T-helper 2 cell (primary cell): ENCODE data around the gene C6.
A peak's percentile ranks its signal among the peaks of the same experiment; 100 is the strongest.
"Not testable (repeated sequence)": the region's sequence is repeated elsewhere in the genome, so short reads cannot be mapped to it uniquely, and the experiment has no call there.

Experiments
- DNase-seq, 5 experiments: peaks; one replicate each; pipeline versions ENCODE4 v3.0.0 to v3.0.0-alpha.2; 2012 to 2022

The C6 gene

GRCh38 chr5:41199660-41200059, 13.7 kb downstream of the C6 start:
- DNase-seq: no peak

GRCh38 chr5:41196197-41196596, 17.1 kb downstream of the C6 start:
- no peak for DNase-seq

- DNase-seq: no peak
Measured at GRCh38 chr5:41195228-41195627, 18.1 kb downstream of the C6 start.

- no peak for DNase-seq
Measured at GRCh38 chr5:41194339-41194738, 19.0 kb downstream of the C6 start.

- no peak for DNase-seq
Measured at GRCh38 chr5:41193456-41194205, 19.7 kb downstream of the C6 start.

GRCh38 chr5:41191249-41191648, 22.1 kb downstream of the C6 start:
- no peak for DNase-seq

GRCh38 chr5:41186143-41186542, 27.2 kb downstream of the C6 start:
- DNase-seq: no peak

- DNase-seq: not testable (repeated sequence)
Measured at GRCh38 chr5:41183331-41183730, 30.0 kb downstream of the C6 start.

- DNase-seq: no peak
Measured at GRCh38 chr5:41182666-41183065, 30.7 kb downstream of the C6 start.

- peak in 1 of 5 experiments; percentile 8 for DNase-seq
Measured at GRCh38 chr5:41181691-41182564, 31.4 kb downstream of the C6 start.

GRCh38 chr5:41176952-41177351, 36.4 kb downstream of the C6 start:
- no peak for DNase-seq

GRCh38 chr5:41172012-41172411, 41.3 kb downstream of the C6 start:
- no peak for DNase-seq

GRCh38 chr5:41161271-41161670, 52.1 kb downstream of the C6 start:
- no peak for DNase-seq

GRCh38 chr5:41157272-41157894, 55.9 kb downstream of the C6 start:
- no peak for DNase-seq

- DNase-seq: no peak
Measured at GRCh38 chr5:41156739-41157138, 56.6 kb downstream of the C6 start.

- DNase-seq: no peak
Measured at GRCh38 chr5:41154491-41154890, 58.8 kb downstream of the C6 start.

GRCh38 chr5:41151564-41151963, 61.8 kb downstream of the C6 start:
- no peak for DNase-seq

GRCh38 chr5:41148448-41148847, 64.9 kb downstream of the C6 start:
- DNase-seq: no peak

- no peak for DNase-seq
Measured at GRCh38 chr5:41145306-41145705, 68.0 kb downstream of the C6 start.

GRCh38 chr5:41143131-41143901, 70.0 kb downstream of the C6 start:
- no peak for DNase-seq

- no peak for DNase-seq
Measured at GRCh38 chr5:41127967-41128690, 85.2 kb downstream of the C6 start.

- no peak for DNase-seq
Measured at GRCh38 chr5:41122459-41122858, 90.9 kb downstream of the C6 start.
